Left lung (tissue), 10 donors: ENCODE data around the gene AKT3. TPM values are rescaled to one million over a fixed set of nuclear protein-coding genes. Genes with fewer than 3 reads are reported as not detected.
"Not testable (repeated sequence)": the region's sequence is repeated elsewhere in the genome, so short reads cannot be mapped to it uniquely, and the experiment has no call there.

Experiments
- ATAC-seq: fragments of 200-7000 bp; cut with Tn5 transposase; one replicate; pipeline ENCODE4 v1.9.1; 2020; ENCODE audit warnings: moderate library complexity
- DNase-seq, 4 donors: peaks; one replicate each; pipeline ENCODE4 v3.0.0-alpha.2; 2013 to 2020
- H3K27ac ChIP-seq, 2 donors: fragments of 200-600 bp; sonication (generic) in 1 of 2; one replicate each; pipeline versions ENCODE4 v1.5.0 to v1.8.0; 2020 to 2021
- H3K27me3 ChIP-seq, 2 donors: fragments of 200-600 bp; sonication (generic) in 1 of 2; one replicate each; pipeline versions ENCODE4 v1.5.0 to v1.8.0; 2020 to 2021
- H3K36me3 ChIP-seq, 2 donors: fragments of 200-600 bp; sonication (generic) in 1 of 2; one replicate each; pipeline versions ENCODE4 v1.5.0 to v1.8.0; 2020 to 2021
- H3K4me1 ChIP-seq, 2 donors: fragments of 200-600 bp; one replicate each; pipeline ENCODE4 v1.8.0; 2021
- H3K4me3 ChIP-seq, 2 donors: fragments of 200-600 bp; sonication (generic) in 1 of 2; one replicate each; pipeline versions ENCODE4 v1.5.0 to v1.8.0; 2020 to 2021; ENCODE audit warnings: mild to moderate bottlenecking in 1 of 2
- H3K9me3 ChIP-seq, 2 donors: fragments of 200-600 bp; sonication (generic) in 1 of 2; one replicate each; pipeline versions ENCODE4 v1.5.0 to v1.8.0; 2020 to 2021
- intact Hi-C, 2 donors: fragments of 100-400 bp; cut with DNase I; formaldehyde crosslinking; loops; one replicate each; pipeline versions ENCODE4 v1.11.2 to v1.14.2; 2022
- polyA plus RNA-seq, 6 donors: library from polyadenylated mRNA; unstranded; fragments of 120-200 nt; gene quantifications; one replicate each; pipeline ENCODE4 v1.2.1, GENCODE V29; 2013; ENCODE audit not compliant: insufficient read length in 6 of 6
- total RNA-seq, 2 donors: library from RNA; stranded (reverse); fragmentation: NEBNext Ultra II Directional; extraction: Animal tissue kit (Norgen Biotek cat#: 25700); gene quantifications; one replicate each; pipeline ENCODE4 v1.2.1, GENCODE V29; 2021
- TF ChIP-seq, protein P1 (sequence below), 2 donors: fragments of 200-600 bp; sonication (generic) in 1 of 2; IDR thresholded peaks; one replicate each; pipeline versions ENCODE4 v1.5.0 to v1.8.0; 2021; ENCODE audit warnings: antibody characterized with exemption in 2 of 2
- donor health status: DM: no; HTN: yes; CAD: no.
- donor health status: DM: no; HTN: no; CAD: no.

Gene AKT3
- total and polyA plus RNA-seq, 8 donors = 24.1 to 44.9 (median 29.4) TPM

DNA sequence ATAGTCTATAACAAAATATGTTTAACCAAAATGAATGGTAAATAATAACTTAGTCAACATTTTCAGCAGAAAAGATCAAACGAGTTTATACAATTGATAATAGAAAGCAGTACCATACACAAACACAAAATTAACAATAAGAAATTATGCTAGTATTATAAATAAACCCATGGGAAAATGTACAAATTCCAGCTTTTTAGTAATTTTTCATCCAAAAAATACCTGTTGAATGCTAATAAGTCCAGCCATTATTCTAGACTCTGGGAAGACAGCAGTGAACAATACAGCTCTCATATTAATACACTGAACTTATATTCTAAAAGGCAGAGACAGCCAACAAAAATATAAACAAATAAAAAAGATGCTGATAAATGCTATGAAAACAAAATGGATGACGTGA lies 66.3 kb downstream of the AKT3 start:
- ATAC-seq = no peak
- no peaks in the 10 kb centered on the region for H3K9me3 ChIP-seq

GRCh38 chr1:243772361-243773050 lies 77.5 kb downstream of the AKT3 start:
- H3K4me1 ChIP-seq, H3K4me3 ChIP-seq, intact Hi-C loops, H3K9me3 ChIP-seq, H3K27me3 ChIP-seq, H3K27ac ChIP-seq, ATAC-seq, DNase-seq, H3K36me3 ChIP-seq: not testable (repeated sequence)

More for the DNA sequence above, 66.3 kb downstream of the AKT3 start:
- TF ChIP-seq, protein P1, sequence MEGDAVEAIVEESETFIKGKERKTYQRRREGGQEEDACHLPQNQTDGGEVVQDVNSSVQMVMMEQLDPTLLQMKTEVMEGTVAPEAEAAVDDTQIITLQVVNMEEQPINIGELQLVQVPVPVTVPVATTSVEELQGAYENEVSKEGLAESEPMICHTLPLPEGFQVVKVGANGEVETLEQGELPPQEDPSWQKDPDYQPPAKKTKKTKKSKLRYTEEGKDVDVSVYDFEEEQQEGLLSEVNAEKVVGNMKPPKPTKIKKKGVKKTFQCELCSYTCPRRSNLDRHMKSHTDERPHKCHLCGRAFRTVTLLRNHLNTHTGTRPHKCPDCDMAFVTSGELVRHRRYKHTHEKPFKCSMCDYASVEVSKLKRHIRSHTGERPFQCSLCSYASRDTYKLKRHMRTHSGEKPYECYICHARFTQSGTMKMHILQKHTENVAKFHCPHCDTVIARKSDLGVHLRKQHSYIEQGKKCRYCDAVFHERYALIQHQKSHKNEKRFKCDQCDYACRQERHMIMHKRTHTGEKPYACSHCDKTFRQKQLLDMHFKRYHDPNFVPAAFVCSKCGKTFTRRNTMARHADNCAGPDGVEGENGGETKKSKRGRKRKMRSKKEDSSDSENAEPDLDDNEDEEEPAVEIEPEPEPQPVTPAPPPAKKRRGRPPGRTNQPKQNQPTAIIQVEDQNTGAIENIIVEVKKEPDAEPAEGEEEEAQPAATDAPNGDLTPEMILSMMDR (IDR thresholded peaks at IDR 0.05) = no peak
- Histone ChIP-seq H3K36me3 (no peaks in the 10 kb centered on the region), H3K4me3 (no peak overlapping the region), H3K4me1 (no peaks in the 10 kb centered on the region), H3K27ac (no peak overlapping the region), H3K27me3 (no peaks in the 10 kb centered on the region)
- no peak for DNase-seq
- intact Hi-C loops = no loop called here

DNA sequence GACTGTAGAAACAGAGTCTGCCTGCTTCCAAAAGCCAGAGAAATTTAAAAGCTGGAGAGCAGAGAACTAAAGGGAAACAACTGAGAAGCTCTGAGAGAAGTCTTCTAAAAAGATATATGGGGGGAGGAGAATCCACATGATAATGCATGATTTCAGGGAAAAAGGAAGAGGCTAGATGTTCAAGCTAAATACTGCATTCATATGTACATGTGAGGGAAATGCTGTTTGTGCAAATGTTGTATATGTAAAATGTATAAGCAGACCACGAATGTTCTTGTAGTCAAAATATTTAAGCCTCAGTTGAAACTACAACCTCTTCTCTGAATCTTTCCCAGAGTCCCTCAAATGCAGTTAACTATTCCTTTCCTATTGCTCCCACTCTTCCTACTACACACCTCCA lies 79.2 kb downstream of the AKT3 start:
- intact Hi-C loops = no loop called here
- H3K27ac ChIP-seq = no peak overlapping the region
- H3K27me3 ChIP-seq = no peaks in the 10 kb centered on the region
- no peaks in the 10 kb centered on the region for H3K36me3 ChIP-seq
- H3K4me3 ChIP-seq = no peak overlapping the region
- ATAC-seq = no peak
- TF ChIP-seq, protein P1 (IDR thresholded peaks at IDR 0.05) = no peak
- no peaks in the 10 kb centered on the region for H3K4me1 ChIP-seq
- no peak for DNase-seq
- H3K9me3 ChIP-seq = peaks cover 0 to 1% of the 10 kb centered on the region in 2 donors

DNA sequence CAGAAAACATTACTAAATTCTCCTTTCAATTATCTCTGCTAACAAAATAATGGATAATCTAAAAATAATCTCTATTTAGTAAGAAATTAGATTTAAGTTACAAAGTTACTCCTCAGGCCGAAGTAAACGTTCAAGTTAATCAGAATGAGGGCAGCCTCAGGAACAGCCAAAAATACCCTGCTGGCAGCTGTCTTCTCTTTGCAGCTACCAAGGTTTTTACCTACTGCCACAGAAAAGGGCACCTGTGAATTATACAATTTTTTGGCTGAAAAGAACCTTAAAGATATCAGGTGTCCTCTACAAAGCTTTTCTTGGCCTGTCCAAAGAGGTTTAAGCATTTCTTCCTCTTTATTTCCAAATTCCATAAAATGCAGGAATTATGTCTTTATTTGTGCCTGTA lies 84.4 kb downstream of the AKT3 start:
- intact Hi-C loops = no loop called here
- DNase-seq (no peak), ATAC-seq (no peak)
- no peak overlapping the region for H3K27ac ChIP-seq
- H3K9me3 ChIP-seq = no peaks in the 10 kb centered on the region
- TF ChIP-seq, protein P1 (IDR thresholded peaks at IDR 0.05) = no peak
- H3K36me3 ChIP-seq = no peaks in the 10 kb centered on the region
- H3K27me3 ChIP-seq = no peaks in the 10 kb centered on the region
- H3K4me1 ChIP-seq = no peaks in the 10 kb centered on the region
- no peak overlapping the region for H3K4me3 ChIP-seq

GRCh38 chr1:243763806-243764205 lies 86.2 kb downstream of the AKT3 start:
- TF ChIP-seq, protein P1 (IDR thresholded peaks at IDR 0.05) = no peak
- Histone ChIP-seq H3K9me3 (no peaks in the 10 kb centered on the region), H3K4me3 (no peak overlapping the region), H3K27me3 (no peaks in the 10 kb centered on the region), H3K4me1 (no peaks in the 10 kb centered on the region), H3K36me3 (no peaks in the 10 kb centered on the region), H3K27ac (no peak overlapping the region)
- intact Hi-C loops = no loop called here
- DNase-seq = no peak
- no peak for ATAC-seq

GRCh38 chr1:243758647-243759046 lies 91.4 kb downstream of the AKT3 start:
- Histone ChIP-seq H3K4me1 (no peaks in the 10 kb centered on the region), H3K36me3 (no peaks in the 10 kb centered on the region), H3K27ac (no peak overlapping the region), H3K9me3 (no peaks in the 10 kb centered on the region), H3K4me3 (no peak overlapping the region), H3K27me3 (no peaks in the 10 kb centered on the region)
- intact Hi-C loops = no loop called here
- no peak for DNase-seq
- TF ChIP-seq, protein P1 (IDR thresholded peaks at IDR 0.05) = no peak
- ATAC-seq = no peak
